ELR (cell line): ENCODE data around the gene MERTK.
"Not testable (repeated sequence)": the region's sequence is repeated elsewhere in the genome, so short reads cannot be mapped to it uniquely, and the experiment has no call there.

Experiments used
- DNase-seq: peaks from one replicate; pipeline ENCODE4 v3.0.0-alpha.2; 2015; ENCODE audit warnings: low read depth

MERTK gene

GRCh38 chr2:112012556-112012955 is 114.1 kb downstream of the MERTK start:
- DNase-seq: no peak

GRCh38 chr2:112018846-112019245 is 120.4 kb downstream of the MERTK start:
- no peak for DNase-seq

GRCh38 chr2:112019569-112019982 is 121.2 kb downstream of the MERTK start:
- DNase-seq: no peak

- peak; percentile 33 for DNase-seq
Measured at GRCh38 chr2:112020561-112020960, 122.2 kb downstream of the MERTK start.

GRCh38 chr2:112021290-112021689 is 122.9 kb downstream of the MERTK start:
- DNase-seq: no peak

GRCh38 chr2:112021781-112022231 is 123.4 kb downstream of the MERTK start:
- DNase-seq: peak; percentile 73

- no peak for DNase-seq
Measured at GRCh38 chr2:112023707-112024106, 125.3 kb downstream of the MERTK start.

GRCh38 chr2:112024231-112024630 is 125.8 kb downstream of the MERTK start:
- no peak for DNase-seq

GRCh38 chr2:112024896-112025491 is 126.6 kb downstream of the MERTK start:
- DNase-seq: no peak

- no peak for DNase-seq
Measured at GRCh38 chr2:112026509-112026908, 128.1 kb downstream of the MERTK start.

- no peak for DNase-seq
Measured at GRCh38 chr2:112027767-112028166, 129.4 kb downstream of the MERTK start.

GRCh38 chr2:112029164-112029563 is 130.8 kb downstream of the MERTK start:
- no peak for DNase-seq

GRCh38 chr2:112031473-112032223 is 133.2 kb downstream of the MERTK start:
- DNase-seq: no peak

GRCh38 chr2:112032224-112032586 is 133.8 kb downstream of the MERTK start:
- no peak for DNase-seq

- peak; percentile 72 for DNase-seq
Measured at GRCh38 chr2:112032689-112033465, 134.5 kb downstream of the MERTK start.

- peak; percentile 46 for DNase-seq
Measured at GRCh38 chr2:112033600-112033999, 135.2 kb downstream of the MERTK start.

GRCh38 chr2:112034924-112035323 is 136.5 kb downstream of the MERTK start:
- no peak for DNase-seq

- DNase-seq: no peak
Measured at GRCh38 chr2:112035786-112036185, 137.4 kb downstream of the MERTK start.

GRCh38 chr2:112039556-112039955 is 141.1 kb downstream of the MERTK start:
- DNase-seq: not testable (repeated sequence)

- not testable (repeated sequence) for DNase-seq
Measured at GRCh38 chr2:112040066-112040465, 141.7 kb downstream of the MERTK start.

- DNase-seq: not testable (repeated sequence)
Measured at GRCh38 chr2:112041460-112041859, 143.1 kb downstream of the MERTK start.

- no peak for DNase-seq
Measured at GRCh38 chr2:112045446-112046014, 147.1 kb downstream of the MERTK start.

- DNase-seq: no peak
Measured at GRCh38 chr2:112046231-112046630, 147.8 kb downstream of the MERTK start.
